NCI-H1436 treated with DMSO at 0.1 percent for 48 hours (cell line): ENCODE data around the gene CCDC15.

Experiments
- DNase-seq: peaks from one replicate; lab custom pipeline; 2025; lab: John Stamatoyannopoulos, UW

CCDC15 gene

DNA sequence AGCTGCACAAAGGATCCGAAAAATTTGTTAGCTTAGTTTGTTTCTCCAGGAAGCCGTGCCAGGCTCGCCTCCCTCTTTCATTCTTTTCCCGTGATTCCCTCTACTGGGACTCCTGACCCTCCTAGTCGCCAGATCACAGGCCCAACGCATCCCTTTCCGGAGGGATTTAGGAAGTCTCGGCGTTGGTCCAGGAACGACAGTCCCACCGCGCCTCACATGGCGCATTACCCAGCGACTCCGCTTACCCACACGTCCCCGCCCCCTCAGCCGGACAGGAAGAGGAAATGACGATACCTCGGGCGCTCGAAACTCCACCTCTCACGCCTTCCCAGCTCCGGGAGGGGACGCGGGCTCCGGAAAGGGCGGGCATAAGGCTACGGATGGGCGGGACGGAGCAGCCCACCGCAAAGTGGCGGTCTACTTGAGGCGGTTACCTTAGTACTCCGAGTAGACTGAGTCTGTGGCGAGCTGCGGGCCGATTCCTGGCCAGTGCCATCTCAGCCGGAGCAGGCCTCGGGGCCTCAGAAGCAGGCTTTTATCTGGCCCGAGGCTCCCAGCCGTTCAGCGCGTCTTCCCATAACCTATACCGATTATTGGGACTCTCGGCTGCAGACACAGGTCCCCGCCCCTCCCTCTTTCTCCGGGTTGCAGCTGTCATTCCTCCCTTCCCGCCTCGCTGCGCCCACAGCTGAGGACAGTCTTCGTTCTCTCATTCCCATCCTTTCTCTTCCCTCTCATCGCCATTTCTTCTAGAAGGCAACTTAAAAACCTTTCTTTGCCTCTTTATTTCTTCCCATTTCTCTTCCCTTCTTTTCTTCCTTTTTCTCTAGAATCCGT, at the start of gene CCDC15:
TSS of gene CCDC15 (plus strand) at position 450 of the 837 bp plus-strand sequence. CDS start 531 bp downstream, outside the sequence.
- peak; percentile 56 for DNase-seq

DNA sequence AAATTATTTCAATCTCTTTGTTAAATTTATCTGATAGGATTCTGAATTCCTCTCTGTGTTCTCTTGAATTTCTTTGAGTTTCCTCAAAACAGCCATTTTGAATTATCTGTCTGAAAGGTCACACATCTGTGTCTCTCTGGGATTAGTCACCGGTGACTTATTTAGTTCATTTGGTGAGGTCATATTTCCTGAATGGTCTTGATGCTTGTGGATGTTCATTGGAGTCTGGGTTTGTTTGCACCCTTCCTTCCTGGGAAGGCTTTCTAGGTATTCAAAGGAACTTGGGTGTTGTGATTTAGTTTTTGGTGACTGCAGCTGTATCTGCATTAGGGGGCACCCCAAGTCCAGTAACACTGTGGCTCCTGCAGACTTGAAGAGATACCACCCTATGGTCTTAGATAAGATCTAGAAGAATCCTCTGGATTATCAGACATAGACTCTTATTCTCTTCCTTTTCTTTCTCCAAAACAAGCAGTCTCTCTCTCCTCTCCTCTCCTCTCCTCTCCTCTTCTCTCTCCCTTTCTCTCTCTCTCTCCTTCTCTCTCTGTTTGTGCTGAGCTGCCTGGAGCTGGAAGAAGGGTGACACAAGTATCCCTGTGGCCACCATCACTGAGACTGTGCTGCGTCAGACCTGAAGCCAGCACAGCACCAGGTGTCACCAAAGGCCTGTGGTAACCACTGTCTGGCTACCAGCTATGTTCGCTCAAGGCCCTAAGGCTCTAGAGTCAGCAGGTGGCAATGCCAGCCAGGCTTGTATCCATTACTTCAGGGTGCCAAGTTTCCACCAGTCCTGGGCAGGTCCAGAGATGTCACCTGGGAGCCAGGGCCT, 38.2 kb upstream of the CCDC15 start:
- no peak for DNase-seq

GRCh38 chr11:124916370-124916710, 37.7 kb upstream of the CCDC15 start:
- no peak for DNase-seq

- DNase-seq, result no peak
Measured at GRCh38 chr11:124917115-124917637, 36.8 kb upstream of the CCDC15 start.

DNA sequence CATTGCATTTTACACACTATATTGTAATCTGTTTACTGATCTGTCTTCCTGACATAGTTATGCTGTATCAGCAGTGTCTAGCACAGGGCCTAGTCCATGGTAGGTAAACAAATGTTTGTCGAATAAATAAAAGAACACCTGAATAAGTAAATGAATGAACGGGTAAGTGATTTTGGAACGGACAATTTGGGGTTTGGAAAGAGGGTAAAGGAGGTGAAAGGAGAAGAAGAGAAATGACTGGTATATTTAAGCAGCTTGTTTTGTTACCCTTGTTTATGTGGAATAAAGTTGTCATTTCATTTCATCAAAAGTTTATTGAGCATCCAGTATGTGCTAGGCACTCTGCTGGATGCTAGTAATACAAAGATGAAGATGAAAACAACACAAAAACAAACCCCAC, 35.1 kb upstream of the CCDC15 start, which contains the start of gene HEPN1:
TSS of gene HEPN1 (plus strand) at position 301 of the 400 bp plus-strand sequence.
- DNase-seq, result no peak

- DNase-seq, result no peak
Measured at GRCh38 chr11:124919898-124920297, 34.1 kb upstream of the CCDC15 start.

GRCh38 chr11:124920356-124920755, 33.6 kb upstream of the CCDC15 start:
- DNase-seq, result no peak

DNA sequence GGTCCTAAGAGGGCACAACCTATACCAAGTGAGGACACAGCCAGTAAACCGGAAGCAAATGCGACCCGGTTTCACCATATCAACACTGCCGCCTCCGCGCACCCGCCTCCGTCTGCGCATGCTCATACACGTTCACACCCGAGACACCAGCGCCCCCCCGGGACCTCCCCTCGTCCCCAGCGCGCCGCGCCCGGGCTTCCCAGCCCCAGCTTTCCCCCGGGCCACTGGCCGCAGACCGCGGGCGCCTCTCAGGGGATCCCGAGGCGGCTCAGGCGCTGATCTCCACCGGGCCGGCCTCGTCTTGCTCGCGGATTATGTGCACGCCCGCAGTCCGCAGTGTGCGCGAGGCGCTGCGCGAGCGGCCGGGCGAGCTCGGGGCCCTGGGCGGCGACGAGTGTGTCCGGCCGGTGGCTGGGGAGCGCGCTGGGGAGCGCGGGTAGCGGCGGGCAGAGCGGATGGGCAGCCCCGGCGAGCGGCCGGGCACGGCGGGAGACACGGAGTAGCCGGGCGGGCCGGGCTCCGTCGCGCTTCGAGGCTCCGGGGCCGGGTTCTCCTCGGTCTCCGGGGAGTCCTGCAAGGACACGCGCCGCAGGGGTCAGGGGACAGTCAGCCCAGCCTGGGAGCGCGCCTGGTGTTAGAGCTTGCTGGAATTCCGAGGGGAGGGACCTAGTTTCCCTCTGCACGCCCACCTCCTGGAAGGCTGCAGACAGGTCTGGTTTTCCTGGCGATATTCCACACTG, 33.0 kb upstream of the CCDC15 start:
- DNase-seq, result no peak

GRCh38 chr11:124922831-124923230, 31.2 kb upstream of the CCDC15 start:
- DNase-seq, result no peak

DNA sequence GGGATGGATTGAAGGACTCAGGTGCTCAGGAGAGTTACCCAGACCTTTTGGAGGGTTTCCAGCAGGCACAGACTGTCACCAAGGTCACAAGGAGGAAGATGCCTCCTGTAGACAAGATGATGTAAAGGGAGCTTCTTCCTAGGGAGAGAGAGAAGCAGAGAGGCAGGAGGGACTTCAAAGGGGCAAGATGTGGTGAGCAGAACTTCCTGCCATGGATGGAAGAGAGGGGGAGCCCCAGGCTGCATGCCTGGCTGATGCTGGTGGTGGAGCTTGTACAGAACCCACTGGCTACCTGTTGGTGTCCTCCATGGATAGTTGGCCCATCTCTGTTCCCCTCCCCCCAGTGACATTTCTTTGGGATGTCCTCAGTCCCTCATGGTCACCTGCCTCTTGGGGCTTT, 30.7 kb upstream of the CCDC15 start:
- no peak for DNase-seq

DNA sequence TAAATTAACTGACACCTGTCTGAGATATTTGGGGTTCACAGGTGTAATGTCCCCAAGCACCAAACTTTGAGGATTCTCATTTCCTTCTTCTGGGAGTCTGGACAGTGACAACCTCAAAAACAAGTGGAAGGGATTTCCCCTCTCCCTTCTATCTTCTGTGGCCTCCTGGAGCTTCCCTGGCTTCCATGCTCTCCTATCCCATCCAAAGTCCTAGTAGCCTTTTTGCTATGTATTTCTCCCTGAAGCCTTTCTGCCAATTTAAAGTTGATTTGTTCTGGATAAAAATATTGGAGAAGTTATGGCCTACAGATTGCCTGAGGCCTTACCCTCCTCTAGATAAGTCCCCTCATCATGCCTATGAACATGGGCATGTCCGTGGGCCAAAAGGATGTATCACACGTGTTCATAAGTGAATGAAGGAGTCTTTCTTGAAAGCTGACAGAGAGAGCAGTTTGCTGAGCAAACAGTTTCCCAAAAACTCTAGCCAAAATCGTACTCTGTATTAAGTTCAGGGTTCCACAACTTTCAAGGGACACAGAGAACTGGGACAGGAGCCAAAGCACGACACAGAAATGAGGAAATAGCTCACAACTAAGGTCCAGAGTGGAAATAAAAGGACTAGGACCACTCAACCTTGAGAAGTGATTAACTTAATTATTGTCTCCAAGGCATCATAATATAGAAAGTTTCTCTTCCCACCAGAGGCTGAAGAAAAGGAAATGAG, 24.9 kb upstream of the CCDC15 start:
- DNase-seq, result no peak

DNA sequence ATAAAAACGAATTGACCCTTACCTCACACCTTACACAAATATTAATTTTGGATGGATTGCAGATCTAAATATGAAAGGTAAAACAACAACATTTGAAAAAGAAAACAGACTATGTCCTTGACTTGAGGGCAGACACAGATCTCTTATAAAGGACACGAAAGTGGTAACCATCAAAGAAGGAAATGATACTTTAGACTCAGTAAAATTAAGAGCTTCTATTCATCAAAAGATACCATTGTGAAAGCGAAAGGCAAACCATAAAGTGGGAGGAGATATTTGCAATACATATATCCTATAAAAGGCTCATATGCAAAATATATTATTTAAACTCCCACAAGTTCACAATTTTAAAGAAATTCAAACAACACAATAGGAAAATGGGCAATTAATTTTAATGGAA, 23.2 kb upstream of the CCDC15 start:
- DNase-seq, result no peak

- no peak for DNase-seq
Measured at GRCh38 chr11:124934862-124935547, 19.0 kb upstream of the CCDC15 start.

GRCh38 chr11:124935548-124936514, 18.2 kb upstream of the CCDC15 start, which contains the start of gene HEPACAM:
Gene HEPACAM, minus strand, starts transcription at chr11:124936047. Its CDS starts 41 bp downstream, at chr11:124936006.
- no peak for DNase-seq

DNA sequence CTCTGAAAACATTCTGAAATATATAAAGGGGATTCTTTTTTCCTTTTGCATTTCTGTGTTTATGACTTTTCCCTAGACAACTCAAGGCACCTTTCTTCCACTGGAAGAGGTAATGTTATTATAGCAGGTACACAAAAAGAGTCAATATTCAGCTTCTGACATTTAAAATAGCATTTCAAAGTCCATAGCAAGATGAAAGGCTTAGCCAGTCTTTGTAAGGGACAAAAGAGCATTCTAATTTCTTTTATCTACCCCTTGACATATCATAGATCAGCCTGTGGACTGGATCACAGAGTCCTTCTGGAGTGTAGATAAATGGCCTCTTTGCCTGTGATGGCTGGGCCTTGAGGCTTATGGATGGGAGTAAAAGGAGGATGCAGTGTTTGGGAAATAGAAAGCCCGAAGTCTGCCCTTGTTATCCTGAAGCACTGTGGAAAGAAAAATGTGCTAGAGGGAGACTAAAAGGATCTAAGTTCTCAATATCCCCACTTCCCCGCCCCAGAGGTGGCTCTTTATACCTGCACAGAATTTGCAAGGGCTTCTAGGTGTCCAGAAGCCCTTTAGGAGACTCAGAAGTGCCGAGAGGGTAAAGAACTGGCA, 16.6 kb upstream of the CCDC15 start:
- DNase-seq, result no peak

DNA sequence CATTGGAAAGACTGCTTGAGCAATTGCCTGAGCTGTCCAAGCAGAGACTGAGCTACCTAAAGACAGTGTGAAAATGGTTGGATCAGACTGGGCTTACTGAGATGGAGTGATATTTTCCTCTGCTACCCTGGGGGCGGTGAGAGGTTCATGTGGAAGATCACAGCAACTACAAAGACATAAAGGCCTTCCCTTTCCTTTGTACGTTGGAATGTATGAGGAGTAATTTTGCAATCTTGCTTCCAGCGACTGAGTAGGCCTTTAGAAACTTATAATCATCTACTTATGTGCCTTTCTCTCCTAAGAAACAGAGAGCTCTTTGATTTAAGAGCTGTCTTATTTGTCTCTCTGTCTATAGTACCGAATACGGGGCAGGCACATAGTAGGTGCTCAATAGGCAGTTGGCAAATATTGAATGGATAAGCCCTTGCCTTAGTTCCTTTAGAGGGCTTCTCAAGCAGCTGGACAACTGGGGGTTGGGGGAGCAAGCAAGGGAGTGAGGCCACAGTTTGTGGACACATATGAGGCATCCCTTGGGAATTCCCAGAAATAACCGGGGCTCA, 15.7 kb upstream of the CCDC15 start:
- DNase-seq, result no peak

DNA sequence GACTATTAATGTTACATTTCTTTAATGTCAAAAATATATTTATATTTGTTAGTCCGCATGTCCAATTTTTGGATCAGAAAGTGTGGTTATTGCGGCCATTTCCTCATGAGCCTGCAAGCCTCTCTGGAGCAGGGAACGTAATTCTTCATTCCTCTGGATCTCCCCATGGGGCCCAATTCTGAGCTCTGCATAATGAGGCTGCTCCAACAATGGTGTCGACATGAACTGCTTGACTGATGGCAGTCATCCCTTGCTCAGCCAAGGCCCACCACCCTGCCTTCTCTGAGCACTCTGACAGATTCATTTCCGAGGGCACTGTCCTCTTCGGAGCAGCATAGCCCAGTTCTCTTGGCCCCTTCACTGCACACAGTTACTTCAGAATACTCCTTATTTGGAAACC, 15.0 kb upstream of the CCDC15 start:
- no peak for DNase-seq

- no peak for DNase-seq
Measured at GRCh38 chr11:124941703-124942102, 12.3 kb upstream of the CCDC15 start.
